ENCODE results near the gene PARVG. TPM values are rescaled to one million over a fixed set of nuclear protein-coding genes. Genes with fewer than 3 reads are reported as not detected.

PARVG gene
- total and polyA plus RNA-seq, 2 of the 8 experiments (the other 6 are each of a cell fraction or from before 2014, with no cell fraction given): 0.37 to 1.5 TPM

DNA sequence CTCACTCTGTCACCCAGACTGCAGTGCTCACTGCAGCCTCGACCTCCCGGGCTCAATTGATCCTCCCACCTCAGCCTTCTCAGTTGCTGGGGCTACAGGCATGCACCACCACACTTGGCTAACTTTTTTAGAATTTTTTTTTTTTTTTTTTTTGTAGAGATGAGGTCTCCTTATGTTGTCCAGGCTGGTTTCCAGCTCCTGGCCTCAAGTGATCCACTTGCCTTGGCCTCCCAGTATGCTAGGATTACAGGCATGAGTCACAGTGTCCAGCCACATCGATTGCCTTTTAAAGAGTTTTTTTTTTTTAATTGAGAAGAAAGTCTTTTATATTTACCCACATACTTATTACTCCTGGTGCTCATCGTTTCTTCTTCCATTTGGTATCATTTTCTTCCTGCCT lies 30.0 kb downstream of the PARVG start:
- no peak for FAIRE-seq
- H3K4me2 ChIP-seq (ENCODE audit: insufficient read depth in 1 of 2, low read depth in 2 of 2, low read length in 2 of 2): no peak overlapping the region
- H4K91ac ChIP-seq (replicated peaks; ENCODE audit: insufficient read length, low read length): no peak overlapping the region
- H3K79me2 ChIP-seq (ENCODE audit: control insufficient read depth in 1 of 2, insufficient read depth in 2 of 2, low read length in 2 of 2): no peaks in the 10 kb centered on the region
- CTCF ChIA-PET (ENCODE audit: partially characterized antibody): interaction anchor here (1.8 kb wide), 1 partner anchor 11 kb away, joined by 5 read pairs; no protein-coding TSS in a partner anchor
- H2BK12ac ChIP-seq (ENCODE audit: low read depth, low read length): no peak overlapping the region
- H2BK20ac ChIP-seq (ENCODE audit: low read length): no peak overlapping the region
- H3K4ac ChIP-seq (replicated peaks; ENCODE audit: insufficient read length, low read depth, low read length): no peak overlapping the region
- peaks cover 7% of the 10 kb centered on the region; the same call in 1 of the 2 replicates for H3K23me2 ChIP-seq (ENCODE audit: low read depth, low read length)
- no peaks in the 10 kb centered on the region; a peak in 1 of 8 replicates for H3K36me3 ChIP-seq (ENCODE audit: control insufficient read depth in 2 of 4, insufficient read depth in 4 of 4, low read length in 3 of 4)
- H3K9me3 ChIP-seq (ENCODE audit: insufficient read depth in 2 of 2, low read depth in 1 of 2, low read length in 1 of 2): 0 out of 4 replicates have a peak, but pooled peaks cover 0 to 3% of the 10 kb centered on the region in 2 experiments
- POLR2A ChIA-PET (ENCODE audit: partially characterized antibody): interaction anchor here (0.6 kb wide), 2 partner anchors 50 to 970 kb away, joined by 3 to 4 read pairs; no protein-coding TSS in a partner anchor
- no peak for TF ChIP-seq BACH1 (IDR thresholded peaks at IDR 0.05; ENCODE audit: low read length)
- no peak for TF ChIP-seq EGR1 (IDR thresholded peaks at IDR 0.05; ENCODE audit: borderline replicate concordance, low read depth, low read length)
- TF ChIP-seq, protein P1, sequence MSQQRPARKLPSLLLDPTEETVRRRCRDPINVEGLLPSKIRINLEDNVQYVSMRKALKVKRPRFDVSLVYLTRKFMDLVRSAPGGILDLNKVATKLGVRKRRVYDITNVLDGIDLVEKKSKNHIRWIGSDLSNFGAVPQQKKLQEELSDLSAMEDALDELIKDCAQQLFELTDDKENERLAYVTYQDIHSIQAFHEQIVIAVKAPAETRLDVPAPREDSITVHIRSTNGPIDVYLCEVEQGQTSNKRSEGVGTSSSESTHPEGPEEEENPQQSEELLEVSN (IDR thresholded peaks at IDR 0.05): no peak
- TF ChIP-seq SP4 (IDR thresholded peaks at IDR 0.05; ENCODE audit: low read length): no peak
- no peak overlapping the region for H2AK5ac ChIP-seq (ENCODE audit: low read depth, low read length)
- no peaks in the 10 kb centered on the region for H3K27me3 ChIP-seq (replicated peaks in 1 of 4; ENCODE audit: control insufficient read depth in 3 of 4, extremely low read depth in 1 of 4, insufficient read depth in 3 of 4, low read length in 3 of 4)
- H3K18ac ChIP-seq (ENCODE audit: extremely low read depth, low read length): no peak overlapping the region
- peaks cover 0 to 5% of the 10 kb centered on the region in 2 experiments for H4K20me1 ChIP-seq (replicated peaks in 1 of 2; ENCODE audit: control insufficient read depth in 1 of 2, insufficient read depth in 2 of 2, low read length in 2 of 2)
- H2BK120ac ChIP-seq (replicated peaks; ENCODE audit: low read depth, low read length): no peak overlapping the region
- no peak for DNase-seq (ENCODE audit: low read depth in 1 of 2, low spot score in 2 of 2)
- no peak overlapping the region for H4K8ac ChIP-seq (ENCODE audit: extremely low read depth, insufficient read depth, low read length)
- no peak overlapping the region for H3K23ac ChIP-seq (ENCODE audit: insufficient read length)
- no peak overlapping the region for H2AFZ ChIP-seq (ENCODE audit: low read length)
- no peak overlapping the region for H3K9ac ChIP-seq (replicated peaks in 1 of 4; ENCODE audit: extremely low read depth in 1 of 4, low read depth in 3 of 4, low read length in 3 of 4)
- WGBS, 2 experiments (ENCODE audit: extremely low coverage in 1 of 2, insufficient coverage in 1 of 2, insufficient read length in 1 of 2, insufficient replicate concordance in 2 of 2, low coverage in 1 of 2, low lambda C conversion rate in 2 of 2, missing lambda C conversion rate in 1 of 2): 87% methylated on average over 4 of the region's 4 CpGs; no CpG with 5 or more reads in 1 of the 2 experiments
- no peak overlapping the region for H2BK15ac ChIP-seq (ENCODE audit: low read length)
- H4K5ac ChIP-seq (ENCODE audit: insufficient read length, low read depth, low read length): no peak overlapping the region
- H2BK5ac ChIP-seq (ENCODE audit: low read depth, low read length): no peak overlapping the region
- no peaks in the 10 kb centered on the region for H3K79me1 ChIP-seq (ENCODE audit: low read depth, low read length)
- no peaks in the 10 kb centered on the region; a peak in 1 of 7 replicates for H3K4me1 ChIP-seq (replicated peaks in 1 of 4; ENCODE audit: control insufficient read depth in 3 of 4, insufficient read depth in 4 of 4, low read length in 3 of 4)
- no peak overlapping the region for H3K14ac ChIP-seq (ENCODE audit: insufficient read length)
- no peak overlapping the region for H3K56ac ChIP-seq (replicated peaks; ENCODE audit: insufficient read length, low read depth, low read length)
- H3K4me3 ChIP-seq (ENCODE audit: extremely low read depth in 1 of 4, insufficient read depth in 2 of 4, low read depth in 3 of 4, low read length in 4 of 4): no peak overlapping the region
- H3K27ac ChIP-seq (ENCODE audit: low read depth, low read length): no peak overlapping the region
